GOT3 (cell line): ENCODE measurements around the gene EEF1A1.
"Not testable (repeated sequence)": the region's sequence is repeated elsewhere in the genome, so short reads cannot be mapped to it uniquely, and the experiment has no call there.

Experiments used
- DNase-seq: peaks from one replicate; lab custom pipeline; 2025; ENCODE audit warnings: mixed read lengths; lab: John Stamatoyannopoulos, UW

EEF1A1 gene

DNA sequence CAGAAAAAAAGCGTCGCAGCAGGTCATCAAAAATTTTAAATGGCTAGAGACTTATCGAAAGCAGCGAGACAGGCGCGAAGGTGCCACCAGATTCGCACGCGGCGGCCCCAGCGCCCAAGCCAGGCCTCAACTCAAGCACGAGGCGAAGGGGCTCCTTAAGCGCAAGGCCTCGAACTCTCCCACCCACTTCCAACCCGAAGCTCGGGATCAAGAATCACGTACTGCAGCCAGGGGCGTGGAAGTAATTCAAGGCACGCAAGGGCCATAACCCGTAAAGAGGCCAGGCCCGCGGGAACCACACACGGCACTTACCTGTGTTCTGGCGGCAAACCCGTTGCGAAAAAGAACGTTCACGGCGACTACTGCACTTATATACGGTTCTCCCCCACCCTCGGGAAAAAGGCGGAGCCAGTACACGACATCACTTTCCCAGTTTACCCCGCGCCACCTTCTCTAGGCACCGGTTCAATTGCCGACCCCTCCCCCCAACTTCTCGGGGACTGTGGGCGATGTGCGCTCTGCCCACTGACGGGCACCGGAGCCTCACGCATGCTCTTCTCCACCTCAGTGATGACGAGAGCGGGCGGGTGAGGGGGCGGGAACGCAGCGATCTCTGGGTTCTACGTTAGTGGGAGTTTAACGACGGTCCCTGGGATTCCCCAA, at the start of gene EEF1A1:
Gene EEF1A1 (minus strand): TSS at position 345 of the 663 bp plus-strand sequence. CDS start 1,006 bp downstream, outside the sequence.
- DNase-seq: peak; percentile 99

DNA sequence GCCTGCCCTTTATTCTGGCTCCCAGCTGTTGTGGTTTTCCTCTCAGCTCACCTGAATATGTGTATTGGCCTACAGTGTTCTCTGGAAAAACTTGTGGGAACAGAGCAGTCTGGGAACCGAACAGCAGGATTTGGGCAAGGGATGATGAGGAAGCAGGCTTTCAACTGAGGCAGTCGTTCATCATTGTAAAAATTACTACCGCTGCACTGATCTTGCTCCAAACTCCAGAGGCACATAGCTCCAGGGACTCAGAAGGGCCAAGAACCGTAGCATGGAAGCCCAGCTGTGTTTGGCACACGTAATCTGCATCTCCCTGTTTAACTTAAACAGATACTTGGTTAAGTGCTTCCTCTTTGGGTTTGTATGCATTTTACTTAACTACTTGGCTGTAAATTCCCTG, 48.3 kb upstream of the EEF1A1 start:
- DNase-seq: no peak

DNA sequence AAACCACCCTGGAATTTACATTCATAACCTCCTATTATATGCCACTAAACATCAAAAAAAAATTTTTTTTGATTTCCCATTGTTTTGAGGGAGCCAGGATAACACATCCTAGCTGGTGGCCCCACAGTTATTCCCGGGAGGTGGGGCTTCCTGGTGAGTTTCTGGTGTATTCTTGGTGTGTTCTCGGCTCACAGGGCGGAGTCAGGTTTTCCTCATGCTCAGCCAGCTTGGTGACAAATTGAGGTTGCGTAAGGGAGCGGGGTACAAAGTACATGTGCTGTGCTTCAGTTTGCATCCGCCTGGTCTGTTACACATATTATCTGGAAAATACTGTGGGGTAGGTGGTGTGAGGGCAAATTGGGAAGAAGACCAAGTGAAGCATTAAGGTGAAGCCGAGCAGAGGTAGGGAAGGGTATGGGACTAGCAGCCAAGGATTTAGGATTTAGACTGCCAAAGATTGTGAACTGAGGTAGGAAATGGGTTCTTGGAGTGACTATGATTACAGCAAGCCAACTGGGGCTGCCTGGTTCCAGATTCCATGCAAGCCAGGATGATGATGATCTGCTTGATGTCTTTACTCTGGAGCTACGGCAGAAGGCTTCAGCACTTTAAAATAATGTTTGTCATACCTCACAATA, 46.2 kb upstream of the EEF1A1 start:
- DNase-seq: no peak

DNA sequence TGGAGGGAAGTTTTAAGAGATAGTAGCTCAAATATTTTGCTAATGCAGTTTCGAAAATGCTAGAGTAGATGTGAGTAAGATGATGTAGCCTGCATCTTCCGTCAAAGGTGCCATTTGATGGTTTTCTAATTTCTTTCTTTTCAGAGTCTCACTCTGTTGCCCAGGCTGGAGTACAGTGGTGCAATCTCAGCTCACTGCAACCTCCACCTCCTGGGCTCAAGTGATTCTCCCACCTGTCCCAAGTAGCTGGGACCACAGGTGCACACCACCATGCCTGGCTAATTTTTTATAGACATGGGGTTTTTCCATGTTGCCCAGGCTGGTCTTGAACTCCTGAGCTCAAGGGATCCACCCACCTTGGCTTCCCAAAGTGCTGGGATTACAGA, 45.6 kb upstream of the EEF1A1 start:
- not testable (repeated sequence) for DNase-seq

DNA sequence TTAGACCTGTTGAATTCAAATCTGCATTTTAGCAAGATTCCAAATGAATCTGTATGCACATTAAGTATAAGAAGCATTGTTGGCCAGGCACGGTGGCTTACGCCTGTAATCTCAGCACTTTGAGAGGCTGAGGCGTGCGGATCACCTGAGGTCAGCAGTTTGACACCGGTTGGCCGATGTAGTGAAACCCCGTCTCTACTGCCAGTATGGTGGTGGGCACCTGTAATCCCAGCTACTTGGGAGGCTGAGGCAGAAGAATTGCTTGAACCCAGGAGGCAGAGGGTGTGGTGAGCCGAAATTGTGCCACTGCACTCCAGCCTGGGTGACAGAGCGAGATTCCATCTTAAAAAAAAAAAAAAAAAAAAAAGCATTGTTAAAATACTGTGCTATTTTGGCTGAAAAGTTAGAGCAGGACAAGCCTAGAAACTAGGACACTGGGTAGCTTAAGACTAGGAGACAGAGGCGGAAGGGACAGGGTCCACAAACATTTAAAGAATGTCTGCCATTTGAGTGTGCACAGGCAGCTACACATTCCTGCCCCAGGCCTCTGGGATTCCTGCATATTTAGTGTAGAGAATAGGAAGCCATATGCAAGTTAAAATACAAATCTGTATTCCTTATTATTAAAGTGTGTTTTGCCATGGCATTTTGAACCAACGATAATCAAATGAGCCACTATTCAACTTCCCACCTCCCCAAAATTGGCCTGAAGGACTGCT, 45.1 kb upstream of the EEF1A1 start:
- DNase-seq: no peak

DNA sequence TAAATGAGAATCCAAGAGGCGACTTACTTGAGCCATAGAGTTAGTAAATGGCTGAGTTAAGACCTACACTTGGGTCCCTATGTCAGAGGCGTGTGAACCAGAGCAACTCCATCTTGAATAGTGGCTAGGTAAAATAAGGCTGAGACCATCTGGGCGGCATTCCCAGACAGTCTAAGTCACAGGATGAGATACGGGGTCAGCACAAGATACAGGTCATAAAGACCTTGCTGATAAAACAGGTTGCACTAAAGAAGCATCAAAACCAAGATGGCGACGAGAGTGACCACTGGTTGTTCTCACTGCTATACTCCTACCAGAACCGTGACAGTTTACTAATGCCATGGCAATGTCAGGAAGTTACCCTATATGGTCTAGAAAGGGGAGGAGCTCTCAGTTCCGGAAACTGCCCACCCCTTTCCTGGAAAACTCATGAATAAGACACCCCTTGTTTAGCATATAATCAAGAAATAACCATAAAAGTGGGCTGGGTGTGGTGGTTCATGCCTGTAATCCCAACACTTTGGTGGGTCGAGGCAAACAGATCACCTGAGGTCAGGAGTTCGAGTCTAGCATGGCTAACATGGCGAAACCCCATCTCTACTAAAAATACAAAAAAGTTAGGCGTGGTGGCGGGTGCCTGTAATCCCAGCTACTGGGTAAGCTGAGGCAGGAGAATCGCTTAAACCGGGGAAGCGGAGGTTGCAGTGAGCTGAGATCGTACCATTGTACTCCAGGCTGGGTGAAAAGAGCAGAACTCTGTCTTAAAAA, 43.9 kb upstream of the EEF1A1 start:
- no peak for DNase-seq

DNA sequence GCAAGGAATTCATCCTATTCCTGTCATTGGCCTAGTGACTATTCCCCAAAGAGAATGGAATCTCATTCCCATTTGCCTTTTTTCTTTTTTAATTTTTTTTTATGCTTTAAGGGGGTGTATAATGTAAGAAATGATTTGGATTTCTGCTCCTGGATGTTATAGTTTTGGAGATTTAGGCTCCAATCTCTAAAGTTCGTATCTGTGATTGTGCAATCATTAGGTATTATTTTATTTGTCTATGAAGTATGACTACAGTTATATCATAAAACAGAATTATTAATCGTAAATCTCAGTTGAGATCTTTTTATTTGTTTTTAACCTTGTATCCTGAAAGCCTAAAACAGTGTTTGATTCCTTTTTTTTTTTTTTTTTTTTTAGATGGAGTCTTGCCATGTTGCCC, 41.7 kb upstream of the EEF1A1 start:
- no peak for DNase-seq

DNA sequence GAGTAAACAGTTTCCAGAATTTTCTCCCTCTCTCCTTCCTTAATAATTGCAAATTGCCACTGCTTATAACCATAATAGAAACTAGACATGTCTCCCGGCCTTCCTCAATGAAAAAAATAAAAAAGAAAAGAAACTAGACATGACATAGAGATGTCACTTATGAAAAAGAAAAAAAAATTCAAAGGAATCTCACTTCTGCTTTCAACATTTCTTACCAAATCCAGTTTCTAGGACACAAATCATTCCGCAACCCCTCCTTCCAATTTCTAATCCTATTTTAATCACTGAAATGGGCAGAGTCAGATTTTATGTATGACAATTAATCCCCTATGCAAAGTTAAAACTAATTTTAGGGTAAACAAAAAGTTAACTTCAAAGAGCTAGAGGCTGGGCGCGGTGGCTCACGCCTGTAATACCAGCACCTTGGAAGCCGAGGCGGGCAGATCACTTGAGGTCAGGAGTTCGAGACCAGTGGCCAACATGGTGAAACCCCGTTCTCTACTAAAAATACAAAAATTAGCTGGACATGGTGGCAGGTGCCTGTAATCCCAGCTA, 40.1 kb upstream of the EEF1A1 start:
- no peak for DNase-seq

DNA sequence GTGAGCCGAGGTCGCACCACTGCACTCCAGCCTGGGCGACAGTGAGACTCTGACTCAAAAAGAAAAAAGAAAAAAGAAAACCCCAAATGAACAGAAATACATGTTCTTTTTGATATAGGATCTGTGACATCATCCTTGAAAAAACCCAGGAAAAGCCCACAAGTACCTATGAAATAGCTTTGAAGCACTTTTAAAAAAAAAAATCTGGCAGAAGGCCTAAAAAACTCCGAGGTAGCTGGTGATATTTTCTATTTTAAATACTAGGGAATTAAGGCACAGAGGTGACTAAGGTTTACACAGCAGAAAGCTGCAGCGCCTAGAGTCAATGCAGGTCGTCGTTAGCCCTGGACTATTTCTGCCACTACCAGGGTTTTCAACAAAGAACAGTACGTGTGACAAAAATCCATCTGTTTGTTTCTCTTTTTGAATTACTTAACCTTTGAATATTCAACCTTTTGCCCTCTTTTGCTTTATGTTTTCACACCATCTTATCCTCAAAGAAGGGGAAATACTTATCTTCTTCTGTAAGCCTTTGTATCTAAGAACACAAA, 39.4 kb upstream of the EEF1A1 start:
- DNase-seq: no peak

DNA sequence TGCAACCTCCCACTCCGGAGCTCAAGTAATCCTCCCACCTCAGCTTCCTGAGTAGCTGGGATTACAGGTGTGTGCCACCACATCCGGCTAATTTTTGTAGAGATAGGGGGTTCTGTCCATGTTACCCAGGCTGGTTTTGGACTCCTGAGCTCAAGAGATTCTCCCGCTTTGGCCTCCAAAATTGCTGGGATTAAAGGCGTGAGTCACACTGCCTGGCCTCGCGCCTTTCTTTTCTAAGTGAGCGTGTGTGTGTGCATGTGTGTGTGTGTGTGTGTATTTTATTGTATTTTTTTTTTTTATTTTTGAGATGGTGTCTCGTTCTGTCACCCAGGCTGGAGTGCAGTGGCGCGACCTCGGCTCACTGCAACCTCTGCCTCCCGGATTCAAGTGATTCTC, 38.6 kb upstream of the EEF1A1 start:
- DNase-seq: not testable (repeated sequence)

DNA sequence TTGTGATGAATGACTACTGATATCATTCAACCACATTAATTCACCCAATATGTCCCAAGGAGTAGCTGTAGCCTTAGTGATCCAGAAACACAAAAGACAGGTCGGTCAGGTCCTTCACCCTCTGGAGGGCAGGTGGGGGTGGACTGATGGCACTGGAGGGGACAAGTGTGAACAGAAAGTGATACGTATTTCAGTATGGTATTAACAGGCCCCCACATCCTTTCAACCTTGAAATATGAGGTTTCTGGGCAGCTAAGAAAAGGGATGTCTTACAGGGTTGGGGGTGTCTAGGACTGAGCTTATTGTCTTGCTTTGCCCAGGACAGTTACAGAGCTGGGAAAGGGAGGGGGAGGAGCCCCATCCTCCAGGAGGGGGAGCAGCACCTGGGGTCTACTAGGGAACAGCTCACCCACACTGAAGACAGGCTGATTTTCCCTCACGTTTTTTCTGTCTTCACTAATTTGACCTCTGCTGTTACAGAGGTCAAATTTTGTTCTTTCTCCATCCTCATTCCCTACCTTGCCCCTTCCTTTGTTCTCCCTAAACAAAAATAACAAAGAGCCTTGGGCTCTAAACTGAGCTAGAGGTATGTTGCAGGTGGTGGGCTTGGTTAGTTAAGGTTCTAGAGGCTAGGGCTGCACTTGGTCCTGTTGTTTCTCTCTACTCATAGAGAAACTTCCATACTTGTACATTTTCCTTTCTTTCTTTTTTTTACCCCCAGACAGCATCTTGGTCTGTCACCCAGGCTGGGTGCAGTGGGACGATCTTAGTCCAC, 38.0 kb upstream of the EEF1A1 start:
- DNase-seq: no peak

DNA sequence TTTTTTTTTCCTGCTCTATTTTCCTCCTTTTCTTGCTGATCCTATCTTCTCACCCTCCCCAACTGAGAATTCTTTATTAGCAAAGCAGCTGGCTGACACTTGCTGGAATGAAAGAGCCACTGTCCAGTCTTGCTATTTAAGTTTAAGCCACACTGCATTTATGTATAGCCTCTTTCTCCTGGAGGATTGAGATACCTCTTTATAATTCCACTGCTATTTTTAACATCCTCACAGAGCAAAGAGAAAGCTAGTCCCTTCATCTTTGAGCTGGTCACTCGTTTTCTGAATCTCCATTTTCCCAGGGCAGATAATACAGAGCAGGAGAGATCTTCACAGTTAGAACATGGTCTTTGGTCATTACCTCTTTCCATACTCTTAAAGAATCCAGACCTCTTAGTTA, 36.0 kb upstream of the EEF1A1 start:
- no peak for DNase-seq

DNA sequence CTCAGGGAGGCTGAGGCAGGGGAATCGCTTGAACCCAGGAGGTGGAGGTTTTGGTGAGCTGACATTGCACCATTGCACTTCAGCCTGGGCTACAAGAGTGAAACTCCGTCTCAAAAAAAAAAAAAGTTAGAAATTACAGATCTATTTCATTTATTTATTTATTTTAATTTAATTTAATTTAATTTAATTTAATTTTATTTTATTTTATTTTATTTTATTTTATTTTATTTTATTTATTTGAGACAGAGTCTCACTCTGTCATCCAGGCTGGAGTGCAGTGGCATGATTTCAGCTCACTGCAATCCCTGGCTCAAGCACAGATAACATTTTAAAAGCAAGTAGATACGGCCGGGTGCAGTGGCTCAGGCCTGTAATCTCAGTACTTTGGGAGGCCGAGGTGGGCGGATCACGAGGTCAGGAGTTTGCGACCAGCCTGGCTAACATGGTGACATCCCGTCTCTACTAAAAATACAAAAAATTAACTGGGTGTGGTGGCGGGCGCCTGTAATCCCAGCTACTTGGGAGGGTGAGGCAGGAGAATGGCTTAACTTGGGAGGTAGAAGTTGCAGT, 34.6 kb upstream of the EEF1A1 start:
- not testable (repeated sequence) for DNase-seq

DNA sequence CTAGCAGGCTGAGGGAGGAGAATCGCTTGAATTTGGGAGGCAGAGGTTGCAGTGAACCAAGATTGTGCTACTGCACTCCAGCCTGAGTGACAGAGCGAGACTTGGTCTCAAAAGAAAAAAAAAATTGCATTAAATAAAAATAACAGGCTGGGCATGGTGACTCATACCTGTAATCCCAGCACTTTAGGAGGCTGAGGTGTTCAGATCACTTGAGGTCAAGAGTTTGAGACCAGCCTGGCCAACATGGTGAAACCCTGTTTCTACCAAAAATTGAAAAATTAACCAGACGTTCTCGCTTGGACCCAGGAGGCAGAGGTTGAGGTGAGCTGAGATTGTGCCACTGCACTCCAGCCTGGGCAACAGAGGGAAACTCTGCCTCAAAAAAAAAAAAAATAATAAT, 30.3 kb upstream of the EEF1A1 start:
- DNase-seq: not testable (repeated sequence)

DNA sequence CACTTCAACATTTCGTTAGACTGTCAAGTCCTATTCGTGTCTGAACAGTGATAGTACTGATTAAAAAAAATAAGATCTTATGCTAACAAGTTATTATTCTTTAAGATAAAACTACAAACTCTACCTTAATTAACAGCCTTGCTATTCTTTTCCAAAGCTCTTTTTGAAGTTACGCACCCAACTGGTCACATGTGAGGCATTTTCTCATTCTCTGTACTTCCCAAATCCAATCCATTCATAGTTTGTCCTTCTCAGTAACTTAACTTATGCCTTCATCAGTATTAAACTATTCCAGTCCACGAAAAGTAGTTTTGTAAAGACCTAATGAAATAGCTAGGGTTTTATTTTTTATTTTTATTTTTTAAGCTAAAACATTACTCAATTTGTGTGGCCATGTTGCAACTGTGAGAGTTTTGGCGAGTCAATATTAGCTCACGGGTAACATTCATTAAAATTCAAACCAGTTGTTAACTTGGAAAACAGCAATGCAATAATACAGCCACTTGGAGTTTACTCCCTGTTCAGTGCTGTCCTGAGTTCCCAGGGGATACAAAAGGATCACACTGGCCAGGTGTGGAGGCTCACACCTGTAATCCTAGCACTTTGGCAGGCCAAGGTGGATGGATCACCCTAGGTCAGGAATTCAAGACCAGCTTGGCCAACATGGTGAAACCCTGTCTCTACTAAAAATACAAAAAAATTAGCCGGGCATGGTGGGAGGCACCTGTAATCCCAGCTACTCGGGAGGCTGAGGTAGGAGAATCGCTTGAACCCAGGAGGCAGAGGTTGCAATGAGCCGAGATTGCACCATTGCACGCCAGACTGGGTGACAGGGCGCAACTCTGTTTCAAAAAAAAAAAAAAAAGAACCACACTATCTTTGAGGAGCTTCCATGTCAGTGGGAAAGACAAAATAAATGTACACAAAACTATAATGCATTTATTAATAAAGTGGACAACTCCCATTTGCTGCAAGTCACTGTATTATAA, 27.9 kb upstream of the EEF1A1 start:
- DNase-seq: no peak

DNA sequence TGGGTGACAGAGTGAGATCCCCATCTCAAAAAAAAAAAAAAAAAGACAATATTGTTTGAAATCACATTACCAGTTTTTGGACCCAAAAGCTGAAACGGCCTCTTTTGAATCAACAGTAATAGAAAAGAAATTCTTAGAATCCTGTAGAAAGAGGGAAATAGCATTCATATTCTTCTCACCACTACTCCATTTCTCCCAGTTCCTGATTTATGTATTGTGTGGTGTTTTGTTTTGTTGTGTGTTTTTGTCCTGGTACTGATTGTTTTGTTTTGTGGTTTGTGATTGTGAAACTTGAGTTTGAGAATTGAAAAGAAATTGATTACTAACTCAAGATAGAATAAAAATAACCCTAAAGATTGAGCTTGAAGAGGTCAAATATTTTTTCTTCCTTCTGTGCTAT, 26.2 kb upstream of the EEF1A1 start:
- no peak for DNase-seq

DNA sequence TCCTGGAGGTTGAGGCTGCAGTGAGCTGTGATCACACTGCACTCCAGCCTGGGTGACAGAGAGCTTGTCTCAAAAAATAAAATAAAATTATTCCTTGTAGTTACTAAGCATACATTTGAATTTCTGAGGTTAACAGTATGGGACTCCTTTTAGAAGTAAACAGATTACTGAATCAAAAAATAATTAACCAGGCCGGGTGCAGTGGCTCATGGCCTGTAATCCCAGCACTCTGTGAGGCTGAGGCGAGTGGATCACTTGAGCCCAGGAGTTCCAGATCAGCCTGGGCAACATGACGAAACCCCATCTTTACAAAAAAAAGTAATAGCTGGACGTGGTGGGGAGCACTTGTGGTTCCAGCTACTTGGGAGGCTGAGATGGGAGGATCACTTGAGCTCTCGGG, 22.1 kb upstream of the EEF1A1 start:
- DNase-seq: no peak

DNA sequence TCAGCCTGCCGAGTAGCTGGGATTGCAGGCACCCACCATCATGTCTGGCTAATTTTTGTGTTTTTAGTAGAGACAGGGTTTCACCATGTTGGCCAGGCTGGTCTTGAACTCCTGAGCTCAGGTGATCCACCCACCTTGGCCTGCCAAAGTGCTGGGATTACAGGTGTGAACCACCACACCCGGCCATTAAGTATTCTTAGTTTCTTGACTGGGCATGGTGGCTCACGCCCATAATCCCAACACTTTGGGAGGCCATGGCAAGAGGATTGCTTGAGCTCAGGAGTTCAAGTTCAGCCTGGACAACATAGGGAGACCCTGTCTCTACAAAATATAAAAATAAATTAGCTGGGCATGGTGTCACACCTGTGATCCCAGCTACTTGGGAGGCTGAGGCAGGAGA, 21.6 kb upstream of the EEF1A1 start:
- not testable (repeated sequence) for DNase-seq

DNA sequence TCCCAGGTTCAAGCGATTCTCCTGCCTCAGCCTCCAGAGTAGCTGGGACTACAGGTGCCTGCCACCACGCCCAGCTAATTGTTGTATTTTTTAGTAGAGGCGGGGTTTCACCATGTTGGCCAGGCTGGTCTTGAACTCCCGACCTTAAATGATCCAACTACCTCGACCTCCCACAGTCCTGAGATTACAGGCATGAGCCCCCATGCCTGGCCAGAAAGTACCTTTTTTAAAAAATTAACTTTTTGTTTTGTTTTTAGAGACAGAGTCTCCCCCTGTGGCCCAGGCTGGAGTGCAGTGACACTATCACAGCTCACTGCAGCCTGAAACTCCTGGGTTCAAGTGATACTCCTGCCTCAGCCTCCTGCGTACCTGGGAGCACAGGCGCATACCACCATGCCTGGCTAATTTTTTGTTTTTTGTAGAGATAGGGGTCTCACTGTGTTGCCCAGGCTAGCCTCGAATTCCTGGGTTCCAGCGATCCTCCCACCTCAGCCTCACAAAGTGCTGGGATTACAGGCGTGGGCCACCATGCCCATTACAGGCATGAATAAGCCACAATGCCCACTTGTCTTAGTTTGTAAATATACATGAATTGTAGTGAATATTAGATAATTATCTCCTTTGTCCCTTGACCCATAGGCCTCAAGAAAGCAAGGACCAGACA, 17.4 kb upstream of the EEF1A1 start:
- no peak for DNase-seq
